Measurements from ENCODE around the gene HPS4.

Gene HPS4

DNA sequence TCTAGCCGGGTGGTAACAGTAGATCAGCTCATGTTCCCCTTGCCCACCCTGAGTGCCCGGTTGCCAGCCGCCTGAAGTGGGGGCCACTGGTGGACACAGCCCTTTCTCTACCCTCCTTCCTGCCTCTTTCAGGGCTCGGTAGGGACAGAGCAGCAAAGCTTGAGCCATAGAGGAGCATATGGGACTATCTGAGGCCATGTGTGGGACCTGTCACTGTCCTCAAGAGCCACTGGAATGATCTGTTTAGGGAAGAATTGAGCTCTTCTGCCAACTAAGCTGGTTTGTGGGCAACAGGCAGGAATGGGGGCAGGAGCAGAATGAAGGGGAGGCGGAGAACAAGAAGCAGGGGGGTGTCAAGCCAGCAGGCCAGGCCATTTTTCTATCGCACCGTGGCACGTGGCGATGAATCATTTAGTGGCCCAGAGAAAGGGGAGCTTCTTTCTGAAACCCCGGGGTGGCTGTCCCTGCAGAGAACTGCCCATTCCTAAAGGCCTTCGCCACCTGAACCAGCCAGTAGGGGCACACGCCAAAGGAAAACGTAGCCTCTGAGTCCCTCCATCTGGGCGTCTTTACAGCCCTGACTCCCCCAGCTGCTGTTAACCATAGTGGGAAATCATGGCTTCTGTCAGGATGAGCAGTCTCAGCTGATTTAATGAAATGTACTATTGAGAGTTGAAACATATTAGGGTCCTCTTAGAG lies 45.7 kb downstream of the HPS4 start:
- TF ChIP-seq, protein P1, sequence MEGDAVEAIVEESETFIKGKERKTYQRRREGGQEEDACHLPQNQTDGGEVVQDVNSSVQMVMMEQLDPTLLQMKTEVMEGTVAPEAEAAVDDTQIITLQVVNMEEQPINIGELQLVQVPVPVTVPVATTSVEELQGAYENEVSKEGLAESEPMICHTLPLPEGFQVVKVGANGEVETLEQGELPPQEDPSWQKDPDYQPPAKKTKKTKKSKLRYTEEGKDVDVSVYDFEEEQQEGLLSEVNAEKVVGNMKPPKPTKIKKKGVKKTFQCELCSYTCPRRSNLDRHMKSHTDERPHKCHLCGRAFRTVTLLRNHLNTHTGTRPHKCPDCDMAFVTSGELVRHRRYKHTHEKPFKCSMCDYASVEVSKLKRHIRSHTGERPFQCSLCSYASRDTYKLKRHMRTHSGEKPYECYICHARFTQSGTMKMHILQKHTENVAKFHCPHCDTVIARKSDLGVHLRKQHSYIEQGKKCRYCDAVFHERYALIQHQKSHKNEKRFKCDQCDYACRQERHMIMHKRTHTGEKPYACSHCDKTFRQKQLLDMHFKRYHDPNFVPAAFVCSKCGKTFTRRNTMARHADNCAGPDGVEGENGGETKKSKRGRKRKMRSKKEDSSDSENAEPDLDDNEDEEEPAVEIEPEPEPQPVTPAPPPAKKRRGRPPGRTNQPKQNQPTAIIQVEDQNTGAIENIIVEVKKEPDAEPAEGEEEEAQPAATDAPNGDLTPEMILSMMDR (IDR thresholded peaks at IDR 0.05; ENCODE audit: low read depth, low read length, missing control alignments), result no peak
- DNase-seq (ENCODE audit: extremely low read depth, low read depth), result no peak
- no peak overlapping the region for H3K4me3 ChIP-seq (replicated peaks; ENCODE audit: low read depth, low read length)

DNA sequence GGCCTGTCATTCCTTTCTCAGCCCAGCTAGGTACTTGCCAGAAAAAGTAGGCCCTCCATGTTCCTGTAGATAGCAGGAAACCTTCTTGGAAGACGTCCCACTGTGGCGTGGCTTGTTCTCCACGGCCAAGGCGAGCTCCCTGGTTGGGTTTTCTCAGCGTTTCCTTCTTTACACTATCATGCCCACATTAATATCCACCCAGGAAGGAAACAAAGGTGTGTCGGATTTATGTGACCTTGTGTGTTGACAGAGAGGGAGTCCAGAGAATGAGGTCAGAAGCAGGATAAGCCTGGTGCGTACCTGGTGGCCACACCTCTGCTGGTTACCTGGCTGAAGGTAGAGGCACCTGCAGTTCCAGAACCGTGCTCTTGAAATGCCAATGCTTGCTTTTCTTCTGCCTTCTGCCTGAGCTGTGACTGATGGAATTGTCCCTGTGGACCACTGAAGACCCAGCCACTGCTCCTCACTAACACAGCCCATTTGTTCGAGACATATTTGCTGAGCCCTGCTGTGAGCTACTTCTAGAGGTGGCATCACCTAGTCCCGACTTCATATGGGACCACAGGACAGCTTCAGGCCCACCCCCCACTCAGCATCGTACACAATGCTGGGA lies 46.6 kb downstream of the HPS4 start:
- DNase-seq (ENCODE audit: extremely low read depth, low read depth), result no peak
- TF ChIP-seq, protein P1 (IDR thresholded peaks at IDR 0.05; ENCODE audit: low read depth, low read length, missing control alignments), result no peak
- H3K4me3 ChIP-seq (replicated peaks; ENCODE audit: low read depth, low read length), result no peak overlapping the region

DNA sequence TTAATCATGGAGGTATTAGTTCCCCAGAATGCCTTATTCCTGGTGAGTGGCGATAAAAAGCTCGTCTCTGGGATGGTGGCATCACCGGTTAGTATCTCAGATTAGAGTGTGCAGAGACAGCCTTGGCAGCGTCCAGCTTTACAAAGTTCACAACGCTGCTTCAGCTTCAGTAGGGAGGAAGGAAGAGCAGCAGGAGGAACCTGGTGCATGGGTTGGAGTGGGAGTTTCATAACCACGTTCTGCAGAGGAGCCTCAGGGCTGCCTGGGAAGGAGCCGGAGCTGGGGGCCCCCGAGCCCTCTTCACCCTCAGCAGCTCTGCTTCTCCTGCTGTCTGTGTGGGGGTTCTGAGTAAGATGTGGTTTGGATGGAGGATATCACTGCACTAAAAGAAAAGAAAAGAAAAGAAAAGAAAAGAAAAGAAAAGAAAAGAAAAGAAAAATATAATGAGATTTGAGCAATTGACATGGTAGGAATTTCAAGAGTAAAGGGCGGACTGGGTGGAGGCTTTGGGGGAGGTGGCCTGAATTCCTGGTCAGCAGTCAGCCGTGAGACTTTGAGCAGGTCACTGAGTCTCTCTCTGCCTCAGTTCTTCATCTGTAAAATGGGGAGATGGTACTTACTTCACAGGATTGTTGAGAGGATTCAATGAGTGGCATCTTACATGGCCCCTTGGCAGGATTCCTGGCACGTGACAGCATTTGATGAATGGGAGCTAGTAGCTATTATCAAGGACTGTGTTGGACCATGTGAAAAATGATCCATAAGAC lies 48.1 kb downstream of the HPS4 start:
- no peak for DNase-seq (ENCODE audit: extremely low read depth, low read depth)
- no peak overlapping the region for H3K4me3 ChIP-seq (replicated peaks; ENCODE audit: low read depth, low read length)
- TF ChIP-seq, protein P1 (IDR thresholded peaks at IDR 0.05; ENCODE audit: low read depth, low read length, missing control alignments), result no peak

DNA sequence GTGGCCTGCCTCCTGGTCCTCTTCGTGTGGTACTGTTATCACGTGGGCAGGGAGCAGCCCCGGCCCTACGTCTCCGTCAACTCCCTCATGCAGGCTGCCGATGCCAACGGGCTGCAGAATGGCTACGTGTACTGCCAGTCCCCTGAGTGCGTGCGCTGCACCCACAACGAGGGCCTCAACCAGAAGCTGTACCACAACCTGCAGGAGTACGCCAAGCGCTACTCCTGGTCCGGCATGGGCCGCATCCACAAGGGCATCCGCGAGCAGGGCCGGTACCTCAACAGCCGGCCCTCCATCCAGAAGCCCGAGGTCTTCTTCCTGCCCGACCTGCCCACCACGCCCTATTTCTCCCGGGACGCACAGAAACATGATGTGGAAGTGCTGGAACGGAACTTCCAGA lies 49.8 kb downstream of the HPS4 start:
- no peak overlapping the region for H3K4me3 ChIP-seq (replicated peaks; ENCODE audit: low read depth, low read length)
- TF ChIP-seq, protein P1 (IDR thresholded peaks at IDR 0.05; ENCODE audit: low read depth, low read length, missing control alignments), result no peak
- no peak for DNase-seq (ENCODE audit: extremely low read depth, low read depth)

DNA sequence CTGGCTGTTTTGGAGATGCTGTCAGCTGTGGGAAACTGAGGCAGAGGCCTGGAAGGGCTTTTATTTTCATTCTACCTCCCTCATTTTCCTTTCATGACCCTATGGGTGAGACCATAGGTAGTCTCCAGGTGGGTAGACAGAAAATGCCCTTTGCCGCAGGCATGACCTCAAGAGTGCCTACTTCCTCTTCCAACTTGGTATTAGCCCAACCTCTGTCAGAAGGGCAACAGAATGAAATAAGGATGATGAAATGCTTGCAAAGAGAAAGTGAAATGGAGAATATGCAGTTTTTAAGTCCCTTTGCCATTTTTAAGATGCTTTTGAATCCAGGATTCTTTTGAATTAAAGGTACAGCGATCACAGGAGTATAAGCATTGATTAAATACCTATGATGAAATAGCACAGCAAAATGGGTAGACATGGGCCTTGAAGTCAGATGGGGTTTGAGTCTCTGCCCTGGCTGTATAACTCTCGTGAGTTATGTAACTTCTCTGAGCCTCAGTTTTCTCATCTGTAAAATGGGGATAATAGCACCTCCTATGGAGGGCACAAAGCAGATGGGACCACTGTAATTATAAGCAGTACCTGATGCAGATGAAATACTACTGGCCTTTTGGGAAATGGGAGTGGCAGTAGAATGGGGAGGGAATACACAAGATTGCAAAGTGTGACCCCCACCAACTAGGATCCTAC lies 50.8 kb downstream of the HPS4 start:
- no peak for DNase-seq (ENCODE audit: extremely low read depth, low read depth)
- TF ChIP-seq, protein P1 (IDR thresholded peaks at IDR 0.05; ENCODE audit: low read depth, low read length, missing control alignments), result no peak

DNA sequence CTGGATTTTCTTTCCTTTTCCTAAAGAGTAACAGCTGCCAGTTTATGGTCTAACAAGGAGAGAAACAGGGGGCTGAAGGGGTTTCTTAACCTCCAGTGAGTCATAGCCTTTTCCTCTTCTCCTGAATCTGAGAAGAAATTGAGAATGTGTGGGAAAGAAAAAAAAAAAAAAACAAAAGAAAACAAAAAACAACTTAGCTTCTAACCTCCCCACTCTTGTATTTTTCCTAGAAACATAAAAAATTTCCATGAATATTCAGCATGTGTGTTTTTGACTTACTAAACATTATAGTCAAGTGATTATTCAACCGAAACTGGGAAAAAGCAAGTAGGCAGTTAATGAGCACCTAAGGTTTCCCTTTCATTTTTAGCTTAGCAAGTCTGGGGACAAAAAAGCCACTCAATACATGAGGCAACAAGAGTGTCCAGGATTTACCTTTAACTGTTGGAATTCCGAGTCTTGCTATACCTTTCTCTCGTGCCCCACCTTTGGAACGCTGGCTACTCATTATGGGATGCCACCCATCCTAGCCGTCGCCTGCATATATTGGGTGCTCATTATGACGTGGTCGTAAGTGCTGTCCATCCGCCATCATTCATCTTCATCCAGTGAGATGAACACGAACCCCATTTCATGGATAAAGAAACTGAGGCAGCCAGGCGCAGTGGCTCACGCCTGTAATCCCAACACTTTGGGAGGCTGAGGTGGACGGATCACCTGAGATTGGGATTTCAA lies 52.2 kb downstream of the HPS4 start:
- DNase-seq (ENCODE audit: extremely low read depth, low read depth), result no peak
- no peak overlapping the region for H3K4me3 ChIP-seq (replicated peaks; ENCODE audit: low read depth, low read length)
- TF ChIP-seq, protein P1 (IDR thresholded peaks at IDR 0.05; ENCODE audit: low read depth, low read length, missing control alignments), result no peak

More for the DNA sequence above, 50.8 kb downstream of the HPS4 start:
- H3K4me3 ChIP-seq (replicated peaks; ENCODE audit: low read depth, low read length), result no peak overlapping the region

All from HFF-Myc (cell line).